HepG2 (cell line): Measurements from ENCODE around the gene EIF4E1B. TPM values are rescaled to one million over a fixed set of nuclear protein-coding genes. Genes with fewer than 3 reads are reported as not detected.
A peak's percentile ranks its signal among the peaks of the same experiment; 100 is the strongest.

Experiments used
- AGO1 ChIP-seq: fragments of 200-400 bp; formaldehyde crosslinking; IDR thresholded peaks from 2 replicates; pipeline ENCODE4 v1.6.1; 2017; ENCODE audit warnings: mild to moderate bottlenecking, low read depth, low read length, moderate library complexity; ENCODE audit not compliant: poor library complexity, severe bottlenecking
- HMG20B ChIP-seq: conservative IDR thresholded peaks from 2 replicates; pipeline ENCODE4 v1.6.1; 2016; ENCODE audit warnings: missing genetic modification reagents, missing compliant biosample characterization
- IRF9 ChIP-seq: sonication (generic); formaldehyde crosslinking; IDR thresholded peaks from 2 replicates; pipeline ENCODE4 v1.8.0; 2022; ENCODE audit warnings: missing genetic modification reagents, mild to moderate bottlenecking, borderline replicate concordance
- JARID2 ChIP-seq: sonication (generic); formaldehyde crosslinking; IDR thresholded peaks from 2 replicates; pipeline ENCODE4 v1.8.1; 2023; ENCODE audit warnings: missing genetic modification reagents, inconsistent platforms; ENCODE audit not compliant: insufficient replicate concordance
- KLF6 ChIP-seq: IDR thresholded peaks from 2 replicates; pipeline ENCODE4 v1.8.0; 2016; ENCODE audit warnings: missing biosample characterization, missing genetic modification reagents
- KLF9 ChIP-seq: IDR thresholded peaks from 2 replicates; pipeline ENCODE4 v1.6.1; 2016; ENCODE audit warnings: low read depth
- KMT2B ChIP-seq: IDR thresholded peaks from 2 replicates; pipeline ENCODE4 v1.6.1; 2016; ENCODE audit warnings: missing genetic modification reagents, missing compliant biosample characterization
- NR0B2 ChIP-seq: sonication (generic); formaldehyde crosslinking; IDR thresholded peaks from 2 replicates; pipeline ENCODE4 v1.4.0; 2020; ENCODE audit warnings: mild to moderate bottlenecking, missing genetic modification reagents
- PAF1 ChIP-seq: IDR thresholded peaks from 2 replicates; pipeline ENCODE4 v1.6.1; 2016; ENCODE audit warnings: missing genetic modification reagents, missing compliant biosample characterization
- POLR2AphosphoS5 ChIP-seq: IDR thresholded peaks from 2 replicates; pipeline ENCODE4 v1.6.1; 2012; ENCODE audit warnings: low read depth, low read length
- SRY ChIP-seq: sonication (generic); formaldehyde crosslinking; IDR thresholded peaks from 2 replicates; pipeline ENCODE4 v1.8.0; 2022; ENCODE audit warnings: mild to moderate bottlenecking, missing genetic modification reagents
- ZBTB38 ChIP-seq: sonication (generic); formaldehyde crosslinking; IDR thresholded peaks from 2 replicates; pipeline ENCODE4 v1.5.1; 2020; ENCODE audit warnings: mild to moderate bottlenecking, missing genetic modification reagents
- ZNF138 ChIP-seq: sonication (generic); formaldehyde crosslinking; IDR thresholded peaks from 2 replicates; pipeline ENCODE4 v1.5.0; 2020; ENCODE audit warnings: mild to moderate bottlenecking, low read depth, missing genetic modification reagents
- ZNF430 ChIP-seq: sonication (generic); formaldehyde crosslinking; IDR thresholded peaks from 2 replicates; pipeline ENCODE4 v1.9.0; 2021; ENCODE audit warnings: mild to moderate bottlenecking, missing genetic modification reagents
- ZNF576 ChIP-seq: sonication (generic); formaldehyde crosslinking; IDR thresholded peaks from 2 replicates; pipeline ENCODE4 v1.4.0; 2020; ENCODE audit warnings: mild to moderate bottlenecking, missing genetic modification reagents
- ZNF687 ChIP-seq: sonication (generic); formaldehyde crosslinking; IDR thresholded peaks from 2 replicates; pipeline ENCODE4 v1.5.1; 2020; ENCODE audit warnings: mild to moderate bottlenecking, missing genetic modification reagents, moderate library complexity
- ZNF746 ChIP-seq: sonication (generic); formaldehyde crosslinking; IDR thresholded peaks from 2 replicates; pipeline ENCODE4 v1.8.0; 2022; ENCODE audit warnings: mild to moderate bottlenecking, missing genetic modification reagents
- ZNF775 ChIP-seq: sonication (generic); formaldehyde crosslinking; IDR thresholded peaks from 2 replicates; pipeline ENCODE4 v1.4.0; 2020; ENCODE audit warnings: missing genetic modification reagents, mild to moderate bottlenecking, moderate library complexity, borderline replicate concordance
- ZNF839 ChIP-seq: sonication (generic); formaldehyde crosslinking; IDR thresholded peaks from 2 replicates; pipeline ENCODE4 v1.4.0; 2020; ENCODE audit warnings: missing genetic modification reagents, mild to moderate bottlenecking, borderline replicate concordance
- ZXDC ChIP-seq: sonication (generic); formaldehyde crosslinking; IDR thresholded peaks from 2 replicates; pipeline ENCODE4 v1.5.0; 2020; ENCODE audit warnings: mild to moderate bottlenecking, missing genetic modification reagents
- polyA plus RNA-seq, 8 experiments: library from polyadenylated mRNA; depleted of rRNA in 3 of 8; stranded (reverse) in 7 of 8; unstranded in 1 of 8; fragments of >200 nt; fragmentation: Illumina TruSeq in 4 of 8; extraction: Trizol in 4 of 8; gene quantifications; 2 replicates each; pipeline versions ENCODE4 v1.2.1 to v1.2.3, GENCODE V29; 2011 to 2016; ENCODE audit warnings: low read depth in 4 of 8, missing spikeins in 1 of 8, mixed read lengths in 1 of 8; ENCODE audit not compliant: insufficient read depth in 1 of 8
- total RNA-seq, 5 experiments: library from RNA; depleted of rRNA; stranded (reverse); fragments of >200 nt; fragmentation: Illumina TruSeq; extraction: Trizol; gene quantifications; 2 replicates each; pipeline ENCODE4 v1.2.3, GENCODE V29; 2016; ENCODE audit warnings: low read depth in 1 of 5

Gene EIF4E1B
- total and polyA plus RNA-seq, 2 of the 13 experiments (the other 11 are each of a cell fraction or from before 2014, with no cell fraction given): not detected

- TF ChIP-seq ZXDC (CRISPR knock-in tag): 0 out of 2 replicates have a peak, but pooled peaks have one; percentile 30
- no peak for TF ChIP-seq ZNF430 (CRISPR knock-in tag)
- 0 out of 2 replicates have a peak, but pooled peaks have one; percentile 35 for TF ChIP-seq ZBTB38 (CRISPR knock-in tag)
- TF ChIP-seq POLR2AphosphoS5: no peak
- no peak for TF ChIP-seq KMT2B (CRISPR knock-in tag)
- no peak for TF ChIP-seq PAF1 (CRISPR knock-in tag)
- no peak for TF ChIP-seq KLF9
- TF ChIP-seq ZNF746: no peak
- TF ChIP-seq ZNF775 (CRISPR knock-in tag): no peak
- no peak for TF ChIP-seq JARID2 (CRISPR knock-in tag)
- TF ChIP-seq IRF9 (CRISPR knock-in tag): no peak
- TF ChIP-seq ZNF138 (CRISPR knock-in tag): no peak
- TF ChIP-seq ZNF687 (CRISPR knock-in tag): peak; percentile 2; the same call in 1 of the 2 replicates
- no peak for TF ChIP-seq SRY (CRISPR knock-in tag)
- no peak for TF ChIP-seq ZNF839 (CRISPR knock-in tag)
- TF ChIP-seq NR0B2 (CRISPR knock-in tag): no peak
- TF ChIP-seq AGO1: no peak
- TF ChIP-seq KLF6: no peak
- TF ChIP-seq HMG20B: no peak
- no peak for TF ChIP-seq ZNF576 (CRISPR knock-in tag)
Observed at GRCh38 chr5:176608937-176609723, 21.3 kb upstream of the EIF4E1B start (continued).
